Stimulated activated effector memory CD8-positive, alpha-beta T cell treated with anti-CD3 and anti-CD28 coated beads, Interleukin-12 subunit alpha, Interleukin-12 subunit beta, amount 100 ng/mL, for 72 hours (primary cell): ENCODE data around the gene GPR39.

Experiments
- ATAC-seq: fragments of 150-1000 bp; cut with Tn5 transposase; 2 replicates; pipeline ENCODE4 v1.10.0; 2021
- DNase-seq, 2 donors: peaks; one replicate each; pipeline ENCODE4 v3.0.0; 2021 to 2022; ENCODE audit warnings: low spot score in 2 of 2
- H3K27ac Mint-ChIP-seq: one replicate; pipeline ENCODE4 v1.8.0; 2022; ENCODE audit warnings: mild to moderate bottlenecking, mixed read lengths
- H3K36me3 Mint-ChIP-seq: one replicate; pipeline ENCODE4 v1.8.0; 2022; ENCODE audit warnings: mild to moderate bottlenecking, mixed read lengths
- H3K4me1 Mint-ChIP-seq: one replicate; pipeline ENCODE4 v1.8.0; 2022; ENCODE audit warnings: mixed read lengths
- H3K4me3 Mint-ChIP-seq: one replicate; pipeline ENCODE4 v1.8.0; 2022; ENCODE audit warnings: mild to moderate bottlenecking, mixed read lengths
- H3K9me3 Mint-ChIP-seq: one replicate; pipeline ENCODE4 v1.8.0; 2022; ENCODE audit warnings: mixed read lengths

Gene GPR39

DNA sequence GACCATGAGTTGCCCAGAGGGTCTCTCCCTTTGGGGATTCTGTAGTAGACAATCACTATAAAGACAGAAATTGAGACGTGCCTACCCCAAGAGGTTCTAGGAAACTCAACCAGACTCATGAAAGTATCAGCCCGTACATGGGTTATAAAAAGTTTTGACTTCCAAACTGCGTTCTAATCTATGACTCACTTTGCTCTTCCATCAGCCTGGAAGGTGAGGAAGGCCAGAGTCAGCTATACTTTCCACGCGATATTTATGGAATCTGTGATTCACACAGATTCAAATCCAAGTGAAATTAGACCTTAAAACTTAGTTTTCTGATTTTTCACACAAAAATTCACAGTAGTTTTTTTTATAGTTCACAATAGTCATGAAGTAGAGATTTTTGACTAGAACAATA, 261.1 kb downstream of the GPR39 start:
- peaks cover 3% of the 10 kb centered on the region for H3K9me3 Mint-ChIP-seq
- H3K36me3 Mint-ChIP-seq = no peaks in the 10 kb centered on the region
- no peak overlapping the region for H3K4me3 Mint-ChIP-seq
- no peaks in the 10 kb centered on the region for H3K4me1 Mint-ChIP-seq
- DNase-seq = no peak
- H3K27ac Mint-ChIP-seq = no peak overlapping the region
- no peak for ATAC-seq

DNA sequence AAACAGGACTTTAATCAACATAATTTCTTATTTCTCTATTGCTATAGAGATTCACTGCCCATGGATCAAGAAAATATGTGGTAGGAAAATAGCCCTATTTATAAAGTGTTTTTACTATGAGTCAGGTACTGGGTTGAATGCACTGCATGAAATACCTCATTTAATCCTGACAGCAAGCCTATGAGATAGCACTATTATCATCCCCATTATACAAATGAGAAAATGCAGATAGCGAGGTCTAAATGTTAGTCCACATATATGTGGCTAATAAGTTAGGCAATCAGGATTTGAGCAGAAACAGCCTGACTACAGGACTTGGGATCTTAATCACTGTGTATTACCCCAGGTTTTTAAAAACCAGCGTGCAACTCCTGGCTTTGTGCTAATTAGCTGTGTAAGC, 261.9 kb downstream of the GPR39 start:
- Mint-ChIP-seq H3K27ac (no peak overlapping the region), H3K4me3 (no peak overlapping the region), H3K36me3 (no peaks in the 10 kb centered on the region), H3K4me1 (no peaks in the 10 kb centered on the region), H3K9me3 (peaks cover 5% of the 10 kb centered on the region)
- DNase-seq = no peak
- no peak for ATAC-seq

DNA sequence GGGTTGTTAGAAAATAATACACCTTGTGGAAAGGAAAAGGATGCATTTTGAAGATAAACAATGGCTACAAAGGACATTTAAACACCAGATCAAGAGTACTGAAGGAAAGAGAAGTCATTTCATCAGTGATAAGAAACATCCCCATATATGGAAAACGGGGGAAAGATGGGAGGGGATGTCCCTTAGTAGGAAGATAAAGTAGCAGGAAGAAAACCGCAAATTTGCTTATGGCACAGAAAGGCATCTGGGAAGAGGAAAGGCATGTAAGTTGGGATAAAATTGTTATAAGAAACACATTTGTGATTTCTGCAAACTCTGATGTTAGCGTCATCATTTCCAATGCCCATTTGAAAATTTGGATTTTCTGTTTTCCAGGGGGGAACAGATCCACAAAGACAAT, 263.9 kb downstream of the GPR39 start:
- Mint-ChIP-seq H3K27ac (no peak overlapping the region), H3K4me1 (no peaks in the 10 kb centered on the region), H3K4me3 (no peak overlapping the region), H3K36me3 (no peaks in the 10 kb centered on the region), H3K9me3 (peaks cover 6% of the 10 kb centered on the region)
- no peak for ATAC-seq
- no peak for DNase-seq

DNA sequence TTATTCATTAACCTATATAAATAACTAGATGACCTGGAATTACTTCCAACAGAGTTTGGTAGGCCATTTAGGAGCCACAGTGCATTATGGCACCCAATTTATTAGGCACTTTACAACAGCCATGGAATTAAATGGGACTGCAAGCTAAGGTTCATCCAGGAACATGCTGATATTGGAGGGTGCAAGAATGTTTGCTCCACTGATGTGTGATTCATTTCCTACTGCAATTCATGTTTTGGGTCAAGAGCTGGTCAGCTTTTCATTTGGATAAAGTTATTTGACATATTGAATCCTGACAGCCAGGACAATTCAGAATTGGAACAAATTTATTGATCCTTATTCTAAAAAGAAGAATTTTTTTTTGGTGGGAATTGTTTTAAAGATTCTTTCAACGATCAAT, 265.2 kb downstream of the GPR39 start:
- H3K9me3 Mint-ChIP-seq = peaks cover 13% of the 10 kb centered on the region
- H3K27ac Mint-ChIP-seq = no peak overlapping the region
- no peaks in the 10 kb centered on the region for H3K36me3 Mint-ChIP-seq
- ATAC-seq = no peak
- no peak overlapping the region for H3K4me3 Mint-ChIP-seq
- no peak for DNase-seq
- no peaks in the 10 kb centered on the region for H3K4me1 Mint-ChIP-seq

DNA sequence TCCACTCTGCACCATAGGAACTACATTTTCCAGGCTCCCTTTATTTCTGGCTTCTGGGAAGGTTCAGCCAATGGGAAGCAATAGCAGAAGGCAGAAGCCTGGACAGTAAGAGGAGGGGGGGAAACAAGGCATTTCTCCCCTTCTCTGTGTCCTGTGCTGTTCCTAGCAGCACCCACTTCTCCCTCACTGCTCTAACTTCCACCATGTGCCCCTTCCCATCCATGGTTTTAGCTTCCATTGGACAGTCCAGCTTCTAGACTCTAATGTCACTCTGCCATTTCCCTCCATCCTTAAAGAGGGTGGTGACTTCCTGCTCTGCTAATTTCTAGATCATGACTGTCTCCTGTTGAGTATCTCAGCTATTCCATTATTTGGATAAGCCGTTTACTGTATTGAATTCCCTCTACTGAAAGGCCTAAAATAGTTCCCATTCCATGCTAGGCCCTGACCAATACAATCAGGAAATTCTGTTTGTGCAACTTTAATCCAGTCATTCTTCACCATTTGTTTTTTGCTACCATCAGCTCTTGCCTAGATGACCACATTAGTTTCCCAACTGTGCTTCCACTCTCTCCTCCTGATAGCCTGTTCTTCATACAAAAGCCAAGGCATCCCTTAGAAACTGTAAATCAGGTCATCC, 274.2 kb downstream of the GPR39 start:
- Mint-ChIP-seq H3K4me1 (no peaks in the 10 kb centered on the region), H3K9me3 (peaks cover 18% of the 10 kb centered on the region), H3K4me3 (no peak overlapping the region), H3K36me3 (no peaks in the 10 kb centered on the region), H3K27ac (no peak overlapping the region)
- ATAC-seq (no peak), DNase-seq (no peak)

DNA sequence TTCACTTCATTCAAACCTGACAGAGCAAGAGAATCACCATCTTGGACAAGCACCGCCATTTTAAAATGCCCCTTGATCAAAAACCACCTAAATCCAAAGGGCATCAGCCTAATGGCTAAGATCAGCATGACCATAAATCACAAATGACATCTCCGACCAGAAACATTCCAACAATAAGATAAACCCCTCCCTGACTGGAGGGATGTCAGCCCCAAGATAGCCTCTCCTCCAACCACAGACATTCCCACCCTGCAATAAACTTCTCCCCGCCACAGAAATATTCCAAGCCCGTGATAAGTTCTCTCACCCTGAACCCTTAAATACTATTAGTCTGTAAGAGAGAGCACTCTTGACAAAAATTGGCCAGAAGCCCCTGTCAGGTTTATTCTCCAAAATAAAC, 275.0 kb downstream of the GPR39 start:
- DNase-seq = no peak
- Mint-ChIP-seq H3K27ac (no peak overlapping the region), H3K4me3 (no peak overlapping the region), H3K36me3 (no peaks in the 10 kb centered on the region), H3K4me1 (no peaks in the 10 kb centered on the region), H3K9me3 (peaks cover 14% of the 10 kb centered on the region)
- no peak for ATAC-seq

DNA sequence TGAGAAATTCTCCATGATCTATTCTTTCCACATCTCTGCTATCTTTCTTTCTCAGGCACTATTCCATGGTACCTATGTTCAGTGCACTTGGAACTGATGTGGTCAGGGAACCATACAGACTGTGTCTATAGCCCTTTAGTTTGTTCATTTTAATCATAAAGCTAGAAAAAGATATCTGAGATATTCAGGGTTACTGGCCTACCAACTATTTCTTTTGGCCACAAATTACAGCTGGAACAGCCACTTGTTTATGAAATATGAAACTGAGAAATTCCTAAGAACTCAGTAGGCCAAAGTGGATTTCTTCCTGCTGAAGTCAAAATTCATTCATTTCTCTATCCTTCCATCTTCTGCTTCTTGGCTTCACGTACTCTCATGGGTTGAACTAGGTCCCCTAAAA, 276.2 kb downstream of the GPR39 start:
- DNase-seq (no peak), ATAC-seq (no peak)
- Mint-ChIP-seq H3K4me3 (no peak overlapping the region), H3K4me1 (no peaks in the 10 kb centered on the region), H3K36me3 (no peaks in the 10 kb centered on the region), H3K9me3 (peaks cover 14% of the 10 kb centered on the region), H3K27ac (no peak overlapping the region)
